Loucy (cell line): Measurements from ENCODE around the gene PDE2A.

Experiments
- EZH2phosphoT487 ChIP-seq: fragments of 200-600 bp; IDR thresholded peaks from 2 replicates; pipeline ENCODE4 v1.6.1; 2018; ENCODE audit warnings: antibody characterized with exemption, mild to moderate bottlenecking, moderate library complexity, borderline replicate concordance
- TF ChIP-seq, protein P1 (sequence below): fragments of 200-600 bp; sonication (generic); conservative IDR thresholded peaks from 2 replicates; pipeline ENCODE4 v1.5.1; 2014; ENCODE audit warnings: mild to moderate bottlenecking, antibody characterized with exemption, low read length

- TF ChIP-seq EZH2phosphoT487 = no peak
- TF ChIP-seq, protein P1, sequence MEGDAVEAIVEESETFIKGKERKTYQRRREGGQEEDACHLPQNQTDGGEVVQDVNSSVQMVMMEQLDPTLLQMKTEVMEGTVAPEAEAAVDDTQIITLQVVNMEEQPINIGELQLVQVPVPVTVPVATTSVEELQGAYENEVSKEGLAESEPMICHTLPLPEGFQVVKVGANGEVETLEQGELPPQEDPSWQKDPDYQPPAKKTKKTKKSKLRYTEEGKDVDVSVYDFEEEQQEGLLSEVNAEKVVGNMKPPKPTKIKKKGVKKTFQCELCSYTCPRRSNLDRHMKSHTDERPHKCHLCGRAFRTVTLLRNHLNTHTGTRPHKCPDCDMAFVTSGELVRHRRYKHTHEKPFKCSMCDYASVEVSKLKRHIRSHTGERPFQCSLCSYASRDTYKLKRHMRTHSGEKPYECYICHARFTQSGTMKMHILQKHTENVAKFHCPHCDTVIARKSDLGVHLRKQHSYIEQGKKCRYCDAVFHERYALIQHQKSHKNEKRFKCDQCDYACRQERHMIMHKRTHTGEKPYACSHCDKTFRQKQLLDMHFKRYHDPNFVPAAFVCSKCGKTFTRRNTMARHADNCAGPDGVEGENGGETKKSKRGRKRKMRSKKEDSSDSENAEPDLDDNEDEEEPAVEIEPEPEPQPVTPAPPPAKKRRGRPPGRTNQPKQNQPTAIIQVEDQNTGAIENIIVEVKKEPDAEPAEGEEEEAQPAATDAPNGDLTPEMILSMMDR = no peak
These were observed 8.2 kb downstream of the PDE2A start for GRCh38 chr11:72665911-72666472.
